ENCODE data around the gene AMMECR1. TPM values are rescaled to one million over a fixed set of nuclear protein-coding genes. Genes with fewer than 3 reads are reported as not detected.
A peak's percentile ranks its signal among the peaks of the same experiment; 100 is the strongest.
"Not testable (repeated sequence)": the region's sequence is repeated elsewhere in the genome, so short reads cannot be mapped to it uniquely, and the experiment has no call there.

The AMMECR1 gene
- total and polyA plus RNA-seq, 5 experiments from 2014 or later: 4.7 to 12.1 (median 6.6) TPM

DNA sequence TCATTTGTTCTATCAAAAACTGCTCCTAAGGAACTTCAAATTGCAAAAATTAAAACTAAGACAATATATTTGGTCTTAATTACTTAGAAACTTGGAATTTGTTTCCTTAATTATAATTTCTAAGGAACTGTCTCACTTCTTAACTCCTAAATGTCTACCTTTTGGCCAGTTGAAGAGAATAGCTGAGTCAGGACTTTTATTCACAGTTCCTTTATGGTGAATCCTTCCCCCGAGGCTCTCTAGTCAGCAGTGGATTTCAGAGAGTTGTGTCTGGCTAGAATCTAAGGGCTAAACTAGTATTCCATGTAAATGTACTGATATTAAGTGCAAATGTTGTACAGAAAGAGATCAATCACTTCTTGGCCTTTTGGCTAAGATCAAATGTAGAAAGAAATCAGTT is 69.3 kb downstream of the AMMECR1 start:
- peak overlapping the region in 1 of 10 donors; percentile 55 for H3K27ac Mint-ChIP-seq
- POLR2A ChIA-PET: no interaction called here

DNA sequence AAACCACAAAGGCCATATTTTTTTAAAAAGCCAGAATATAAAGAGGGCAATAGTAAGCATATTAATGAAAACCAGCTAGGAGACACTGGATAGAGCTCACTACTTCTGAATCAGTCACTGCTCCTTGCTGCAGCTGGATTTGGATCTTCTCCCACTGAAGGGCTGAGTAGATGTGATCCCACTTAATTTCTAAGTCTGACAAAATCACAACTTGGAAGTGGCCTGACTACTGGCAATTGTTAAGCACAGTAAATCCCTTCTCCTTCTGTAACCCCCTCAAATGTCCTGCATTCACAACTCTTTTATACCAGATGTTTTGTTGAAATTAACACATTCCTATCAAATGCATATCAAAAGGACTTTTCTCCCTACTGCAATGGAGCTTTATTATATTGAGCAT is 72.9 kb downstream of the AMMECR1 start:
- H3K27ac Mint-ChIP-seq: peak overlapping the region in 3 of 10 donors; percentile 5 to 60 (median 29)
- no peak overlapping the region for H3K4me3 Mint-ChIP-seq
- POLR2A ChIA-PET: no interaction called here
- H3K36me3 Mint-ChIP-seq: peaks cover 0 to 7% (median 6%) of the 10 kb centered on the region in 3 donors
- H3K27me3 Mint-ChIP-seq: no peaks in the 10 kb centered on the region
- no peak for DNase-seq
- H3K4me1 Mint-ChIP-seq: peaks cover 20 to 41% (median 26%) of the 10 kb centered on the region in 4 donors
- no peak for ATAC-seq
- H3K9me3 Mint-ChIP-seq: peaks cover 0 to 14% (median 8%) of the 10 kb centered on the region in 9 donors

More for the DNA sequence above, 69.3 kb downstream of the AMMECR1 start:
- DNase-seq: no peak
- H3K9me3 Mint-ChIP-seq: peaks cover 0 to 2% (median 0%) of the 10 kb centered on the region in 9 donors
- H3K27me3 Mint-ChIP-seq: no peaks in the 10 kb centered on the region
- ATAC-seq: no peak
- H3K4me3 Mint-ChIP-seq: no peak overlapping the region
- peaks cover 0 to 2% (median 0%) of the 10 kb centered on the region in 3 donors for H3K36me3 Mint-ChIP-seq
- peaks cover 20 to 46% (median 35%) of the 10 kb centered on the region in 4 donors for H3K4me1 Mint-ChIP-seq

DNA sequence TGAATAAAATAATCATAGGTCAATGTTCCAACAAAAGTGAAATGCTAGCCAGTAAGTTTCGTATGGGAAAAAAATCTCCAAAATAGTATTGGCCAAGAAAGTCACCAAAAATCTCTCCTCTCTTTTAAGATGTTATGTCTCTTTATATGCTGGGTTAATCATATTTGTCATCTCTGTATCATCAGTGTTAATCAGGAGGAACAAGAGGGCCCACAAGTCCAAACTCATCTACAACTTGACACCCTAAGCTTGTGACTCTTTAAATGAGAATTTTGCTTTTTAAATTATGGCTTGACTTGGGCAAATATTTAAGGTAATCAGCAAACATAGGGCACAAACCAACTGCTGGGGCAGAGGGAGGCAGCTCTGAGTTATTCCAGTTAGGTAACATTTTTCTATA is 75.5 kb downstream of the AMMECR1 start:
- Mint-ChIP-seq H3K27ac (peak overlapping the region in 1 of 10 donors; percentile 35), H3K4me1 (peaks cover 17 to 53% (median 32%) of the 10 kb centered on the region in 4 donors), H3K27me3 (no peaks in the 10 kb centered on the region), H3K9me3 (peaks cover 0 to 24% (median 15%) of the 10 kb centered on the region in 9 donors), H3K36me3 (peaks cover 0 to 14% (median 8%) of the 10 kb centered on the region in 3 donors), H3K4me3 (no peak overlapping the region)
- DNase-seq: no peak
- POLR2A ChIA-PET: no interaction called here
- no peak for ATAC-seq

DNA sequence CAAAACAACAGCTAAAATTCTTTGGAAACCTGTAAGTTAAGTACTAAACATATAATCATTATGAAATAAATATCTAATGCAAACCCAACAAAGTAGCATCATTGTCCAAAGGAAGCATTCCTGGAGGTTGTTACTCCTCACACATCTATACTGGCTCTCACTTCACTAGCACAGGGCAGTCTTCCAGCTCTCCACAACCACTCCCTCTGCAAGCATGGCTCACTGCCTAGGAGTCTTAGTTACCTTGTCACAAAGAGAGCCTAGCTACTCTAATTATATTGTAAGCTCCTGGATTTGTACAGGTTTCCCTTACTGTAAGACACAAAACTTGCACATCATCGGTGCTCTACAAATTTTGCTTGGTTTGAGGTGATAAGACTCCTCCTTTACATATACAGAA is 76.1 kb downstream of the AMMECR1 start:
- Mint-ChIP-seq H3K4me3 (no peak overlapping the region), H3K27ac (peak overlapping the region in 1 of 10 donors; percentile 35), H3K9me3 (peaks cover 0 to 24% (median 15%) of the 10 kb centered on the region in 9 donors), H3K27me3 (no peaks in the 10 kb centered on the region), H3K36me3 (peaks cover 0 to 14% (median 8%) of the 10 kb centered on the region in 3 donors), H3K4me1 (peaks cover 17 to 53% (median 32%) of the 10 kb centered on the region in 4 donors)
- ATAC-seq (no peak), DNase-seq (no peak)
- POLR2A ChIA-PET: no interaction called here

DNA sequence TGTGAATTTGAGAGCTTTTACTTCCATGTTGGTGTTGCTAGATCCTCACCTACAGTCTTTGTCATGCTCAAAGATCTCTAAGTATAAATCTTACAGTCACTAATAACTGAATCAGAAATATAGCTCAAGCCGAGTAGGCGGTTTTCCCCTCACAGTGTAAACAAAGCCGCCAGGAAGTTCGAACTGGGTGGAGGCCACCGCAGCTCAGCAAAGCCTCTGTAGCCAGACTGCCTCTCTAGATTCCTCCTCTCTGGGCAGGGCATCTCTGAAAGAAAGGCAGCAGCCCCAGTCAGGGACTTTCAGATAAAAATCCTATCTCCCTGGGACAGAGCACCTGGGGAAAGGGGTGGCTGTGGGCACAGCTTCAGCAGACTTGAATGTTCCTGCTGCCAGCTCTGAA is 79.6 kb downstream of the AMMECR1 start:
- peaks cover 0 to 36% (median 16%) of the 10 kb centered on the region in 9 donors for H3K9me3 Mint-ChIP-seq
- ATAC-seq (peak in 1 of 2 donors; percentile 38), DNase-seq (peak in 5 of 10 donors; percentile 0 to 17 (median 5))
- POLR2A ChIA-PET: interaction anchor here (0.8 kb wide), 1 partner anchor 26 kb away, joined by 3 read pairs; no protein-coding TSS in a partner anchor
- not testable (repeated sequence) for H3K27me3 Mint-ChIP-seq
- H3K4me1 Mint-ChIP-seq: peaks cover 5 to 35% (median 8%) of the 10 kb centered on the region in 4 donors
- peaks cover 0 to 19% (median 11%) of the 10 kb centered on the region in 3 donors for H3K36me3 Mint-ChIP-seq
- peak overlapping the region in 3 of 10 donors; percentile 11 to 30 (median 15) for H3K4me3 Mint-ChIP-seq
- H3K27ac Mint-ChIP-seq: peak overlapping the region in 6 of 10 donors; percentile 18 to 76 (median 68)

DNA sequence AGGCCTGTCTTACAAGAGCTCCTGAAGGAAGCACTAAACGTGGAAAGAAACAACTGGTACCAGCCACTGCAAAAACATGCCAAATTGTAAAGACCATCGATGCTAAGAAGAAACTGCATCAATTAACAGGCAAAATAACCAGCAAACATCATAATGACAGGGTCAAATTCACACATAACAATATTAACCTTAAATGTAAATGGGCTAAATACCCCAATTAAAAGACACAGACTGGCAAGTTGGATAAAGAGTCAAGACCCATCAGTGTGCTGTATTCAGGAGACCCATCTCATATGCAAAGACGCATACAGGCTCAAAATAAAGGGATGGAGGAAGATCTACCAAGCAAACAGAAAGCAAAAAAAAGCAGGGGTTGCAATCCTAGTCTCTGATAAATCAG is 86.4 kb downstream of the AMMECR1 start:
- Mint-ChIP-seq H3K4me1 (peaks cover 5 to 54% (median 27%) of the 10 kb centered on the region in 4 donors), H3K9me3 (peaks cover 0 to 28% (median 0%) of the 10 kb centered on the region in 9 donors)

DNA sequence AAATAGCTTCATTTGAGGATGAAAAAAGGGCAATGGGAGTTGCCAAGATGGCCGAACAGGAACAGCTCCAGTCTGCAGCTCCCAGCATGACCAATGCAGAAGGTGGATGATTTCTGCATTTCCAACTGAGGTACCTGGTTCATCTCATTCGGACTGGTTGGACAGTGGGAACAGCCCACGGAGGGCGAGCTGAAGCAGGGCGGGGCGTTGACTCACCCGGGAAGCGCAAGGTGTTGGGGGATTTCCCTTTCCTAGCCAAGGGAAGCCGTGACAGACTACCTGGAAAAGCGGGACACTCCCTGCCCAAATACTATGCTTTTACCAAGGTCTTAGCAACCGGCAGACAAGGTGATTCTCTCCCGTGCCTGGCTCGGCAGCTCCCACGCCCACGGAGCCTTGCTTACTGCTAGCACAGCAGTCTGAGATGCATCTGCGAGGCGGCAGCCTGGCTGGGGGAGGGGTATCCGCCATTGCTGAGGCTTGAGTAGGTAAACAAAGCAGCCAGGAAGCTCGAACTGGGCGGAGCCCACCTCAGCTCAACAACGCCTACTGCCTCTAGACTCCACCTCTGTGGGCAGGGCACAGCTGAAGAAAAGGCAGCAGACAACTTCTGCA is 88.3 kb downstream of the AMMECR1 start:
- peak in 1 of 2 donors; percentile 54 for ATAC-seq
- H3K9me3 Mint-ChIP-seq: peaks cover 0 to 28% (median 0%) of the 10 kb centered on the region in 9 donors
- POLR2A ChIA-PET: interaction anchor here (0.7 to 1.0 kb wide), 2 partner anchors 10 to 88 kb away, joined by 3 to 5 read pairs; partner anchors contain the start of gene AMMECR1
- H3K36me3 Mint-ChIP-seq, H3K27me3 Mint-ChIP-seq: not testable (repeated sequence)
- H3K4me1 Mint-ChIP-seq: peaks cover 5 to 52% (median 29%) of the 10 kb centered on the region in 4 donors
- peak overlapping the region in 9 of 10 donors; percentile 59 to 93 (median 82) for H3K27ac Mint-ChIP-seq
- peak overlapping the region; percentile 40 to 77 (median 70) for H3K4me3 Mint-ChIP-seq
- peak; percentile 25 to 83 (median 60) for DNase-seq

More for the DNA sequence above, 86.4 kb downstream of the AMMECR1 start:
- POLR2A ChIA-PET, DNase-seq, H3K27me3 Mint-ChIP-seq, H3K4me3 Mint-ChIP-seq, ATAC-seq: not testable (repeated sequence)
- Mint-ChIP-seq H3K36me3 (peaks cover 6 to 11% (median 7%) of the 10 kb centered on the region in 3 donors), H3K27ac (peak overlapping the region in 2 of 10 donors; percentile 11 to 25)

DNA sequence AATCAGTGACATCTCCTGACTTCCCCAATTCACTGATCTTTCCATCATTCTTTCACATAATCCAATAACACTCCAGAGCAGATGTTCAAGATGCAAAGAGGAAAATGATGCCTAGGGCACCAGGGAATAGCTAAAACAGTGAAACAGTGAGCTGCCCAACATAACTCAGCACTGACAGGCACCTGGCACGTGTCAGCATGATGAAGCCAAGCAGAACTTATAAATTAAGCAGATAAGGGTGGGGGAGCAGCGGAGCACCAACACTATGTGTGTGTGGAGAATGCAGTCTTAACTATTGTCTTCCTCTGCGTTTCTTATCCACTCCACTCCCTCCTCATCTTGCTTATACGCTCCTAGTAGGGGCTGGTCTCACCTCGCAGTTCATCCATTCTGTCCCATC is 89.4 kb downstream of the AMMECR1 start:
- ATAC-seq (no peak), DNase-seq (no peak)
- H3K36me3 Mint-ChIP-seq: peaks cover 5 to 7% (median 6%) of the 10 kb centered on the region in 3 donors
- H3K4me1 Mint-ChIP-seq: peaks cover 5 to 53% (median 29%) of the 10 kb centered on the region in 4 donors
- H3K27me3 Mint-ChIP-seq: no peaks in the 10 kb centered on the region
- H3K4me3 Mint-ChIP-seq: no peak overlapping the region
- POLR2A ChIA-PET: no interaction called here
- H3K9me3 Mint-ChIP-seq: peaks cover 0 to 18% (median 0%) of the 10 kb centered on the region in 9 donors
- peak overlapping the region in 4 of 10 donors; percentile 8 to 90 (median 57) for H3K27ac Mint-ChIP-seq

DNA sequence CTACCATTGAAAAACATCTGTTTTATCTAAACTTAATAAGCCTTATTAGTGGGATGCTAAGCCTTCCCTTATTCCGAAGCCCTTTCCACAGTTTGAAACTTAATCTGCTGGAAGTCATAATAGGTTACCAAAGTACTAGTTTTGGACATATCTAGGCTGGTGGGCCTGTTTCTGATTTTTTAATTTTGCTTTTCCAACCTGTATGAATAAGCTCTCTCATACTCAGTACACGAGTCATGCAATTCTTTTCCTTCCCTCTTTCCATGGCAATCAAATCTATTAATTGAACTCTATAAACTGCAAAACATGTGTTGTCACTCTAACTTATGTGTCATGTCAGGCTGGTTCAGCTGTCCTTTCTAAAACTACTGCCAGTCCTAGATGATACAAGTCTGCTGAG is 91.0 kb downstream of the AMMECR1 start:
- peaks cover 2 to 6% (median 5%) of the 10 kb centered on the region in 3 donors for H3K36me3 Mint-ChIP-seq
- DNase-seq (no peak), ATAC-seq (no peak)
- H3K27ac Mint-ChIP-seq: peak overlapping the region in 4 of 10 donors; percentile 3 to 68 (median 46)
- peaks cover 5 to 51% (median 26%) of the 10 kb centered on the region in 4 donors for H3K4me1 Mint-ChIP-seq
- H3K4me3 Mint-ChIP-seq: no peak overlapping the region
- H3K27me3 Mint-ChIP-seq: no peaks in the 10 kb centered on the region
- peaks cover 0 to 10% (median 0%) of the 10 kb centered on the region in 9 donors for H3K9me3 Mint-ChIP-seq
- POLR2A ChIA-PET: no interaction called here

DNA sequence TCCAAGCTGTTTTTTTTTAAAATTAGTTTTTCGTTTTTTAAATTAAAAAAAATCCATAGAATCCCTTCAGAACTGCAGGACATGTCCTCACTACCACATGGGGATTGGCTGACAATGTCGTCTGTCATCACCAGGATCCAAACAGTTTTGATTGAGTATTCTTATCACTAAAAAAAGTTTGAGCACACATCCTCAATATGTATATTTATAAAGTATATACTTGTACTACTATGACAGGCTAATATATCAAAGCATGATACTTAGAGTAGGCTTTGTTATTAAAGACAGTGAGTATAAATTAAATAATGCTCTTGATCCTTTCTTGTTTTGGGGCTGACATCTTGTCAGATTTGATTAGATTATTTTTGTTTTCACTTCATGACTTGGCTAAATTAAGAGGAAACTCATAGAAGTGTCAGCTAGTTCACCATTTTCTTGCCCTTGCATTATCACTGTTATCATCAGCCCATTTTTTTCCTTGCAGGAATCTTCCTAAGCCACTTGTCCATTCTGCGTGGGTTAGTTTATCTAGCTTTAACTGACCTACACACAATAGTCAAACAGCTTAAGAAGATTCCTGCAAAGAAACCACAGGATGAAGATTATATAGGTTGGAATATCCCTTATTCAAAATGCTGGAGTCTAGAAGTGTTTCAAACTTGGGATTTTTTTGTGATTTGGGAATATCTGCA is 92.8 kb downstream of the AMMECR1 start:
- Mint-ChIP-seq H3K36me3 (peaks cover 0 to 3% (median 0%) of the 10 kb centered on the region in 3 donors), H3K9me3 (peaks cover 0 to 5% (median 0%) of the 10 kb centered on the region in 9 donors), H3K4me1 (peaks cover 0 to 44% (median 20%) of the 10 kb centered on the region in 4 donors), H3K27me3 (no peaks in the 10 kb centered on the region), H3K4me3 (no peak overlapping the region), H3K27ac (peak overlapping the region in 2 of 10 donors; percentile 26 to 59)
- DNase-seq (no peak), ATAC-seq (no peak)
- POLR2A ChIA-PET: no interaction called here

DNA sequence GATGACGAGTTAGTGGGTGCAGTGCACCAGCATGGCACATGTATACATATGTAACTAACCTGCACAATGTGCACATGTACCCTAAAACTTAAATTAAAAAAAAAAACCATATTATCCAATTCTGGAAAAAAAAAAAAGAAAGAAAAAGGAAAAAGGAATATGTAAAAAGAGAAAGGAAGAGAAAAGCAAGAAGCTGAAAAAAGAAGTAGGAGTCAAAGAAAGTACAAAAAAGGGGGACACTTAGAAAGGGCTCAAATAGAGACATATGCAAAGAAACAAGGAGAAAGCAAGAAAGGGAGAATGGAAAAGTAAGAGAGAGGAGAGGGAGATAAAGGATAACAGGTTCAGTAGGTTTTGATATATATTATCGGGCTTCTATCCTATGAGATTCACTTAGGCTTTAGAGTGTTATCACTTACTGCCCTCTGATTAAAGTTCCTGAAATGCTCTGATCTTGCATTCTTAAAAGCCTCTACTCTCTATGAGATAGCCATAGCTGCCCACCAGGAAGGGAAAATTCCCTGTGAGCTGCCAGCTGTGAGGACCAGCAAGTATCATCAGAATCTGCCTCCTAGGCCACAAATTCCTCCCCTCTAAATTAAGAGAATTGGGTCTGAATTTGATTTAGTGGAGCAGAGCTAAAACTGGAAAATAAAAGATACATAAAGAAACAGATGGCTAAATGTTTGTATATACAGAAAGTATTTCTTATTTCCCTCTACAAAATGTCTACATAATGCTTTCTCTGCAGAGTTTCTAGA is 95.2 kb downstream of the AMMECR1 start:
- no peak overlapping the region for H3K4me3 Mint-ChIP-seq
- peaks cover 0 to 5% (median 0%) of the 10 kb centered on the region in 9 donors for H3K9me3 Mint-ChIP-seq
- ATAC-seq (no peak), DNase-seq (no peak)
- H3K27ac Mint-ChIP-seq: peak overlapping the region in 1 of 10 donors; percentile 41
- H3K27me3 Mint-ChIP-seq: no peaks in the 10 kb centered on the region
- POLR2A ChIA-PET: no interaction called here
- H3K4me1 Mint-ChIP-seq: peaks cover 2 to 34% (median 19%) of the 10 kb centered on the region in 4 donors
- peaks cover 0 to 3% (median 0%) of the 10 kb centered on the region in 3 donors for H3K36me3 Mint-ChIP-seq

DNA sequence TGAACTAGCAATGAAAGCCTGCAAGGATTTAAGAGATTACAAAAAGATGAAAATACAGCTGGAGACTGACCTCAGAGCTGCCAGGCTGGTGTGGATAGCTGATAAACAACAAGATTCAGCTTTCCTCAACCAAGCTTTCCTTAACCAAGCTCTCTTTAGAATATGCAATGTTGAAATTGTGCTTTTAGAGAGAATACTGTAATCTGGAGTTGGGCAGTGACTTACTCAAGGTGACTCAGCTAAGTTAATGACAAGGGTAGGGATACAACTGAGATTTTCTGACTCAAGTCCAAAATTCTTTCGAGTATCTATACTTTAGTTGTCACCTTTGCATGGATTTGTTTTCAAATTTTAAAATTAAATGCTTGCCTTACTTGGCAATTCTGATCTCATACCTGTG is 98.0 kb downstream of the AMMECR1 start:
- H3K4me1 Mint-ChIP-seq: peaks cover 4 to 36% (median 16%) of the 10 kb centered on the region in 4 donors
- POLR2A ChIA-PET: interaction anchor here (1.1 kb wide), 1 partner anchor 9 kb away, joined by 3 read pairs; no protein-coding TSS in a partner anchor
- no peaks in the 10 kb centered on the region for H3K27me3 Mint-ChIP-seq
- no peak overlapping the region for H3K27ac Mint-ChIP-seq
- DNase-seq (no peak), ATAC-seq (no peak)
- H3K36me3 Mint-ChIP-seq: peaks cover 0 to 7% (median 0%) of the 10 kb centered on the region in 3 donors
- H3K4me3 Mint-ChIP-seq: no peak overlapping the region
- H3K9me3 Mint-ChIP-seq: peaks cover 0 to 5% (median 0%) of the 10 kb centered on the region in 9 donors

All from naive thymus-derived CD8-positive, alpha-beta T cell (primary cell).